ENCODE measurements around the gene KCNQ2.

GRCh38 chr20:63377951-63378381 lies 94.5 kb downstream of the KCNQ2 start:
- TF ChIP-seq SUZ12 (IDR thresholded peaks at IDR 0.05; ENCODE audit: extremely low read depth, insufficient read depth, insufficient read length) = no peak
- TF ChIP-seq YY1 (IDR thresholded peaks at IDR 0.05; ENCODE audit: insufficient read depth, insufficient read length) = no peak
- TF ChIP-seq ZNF274 (IDR thresholded peaks at IDR 0.05; ENCODE audit: low read depth, low read length) = no peak

All from NT2/D1 (cell line).